Measurements from ENCODE around the gene ARL8B.

- TF ChIP-seq CEBPB (tag; IDR thresholded peaks at IDR 0.05) (no peak), ZNF23 (CRISPR knock-in tag; IDR thresholded peaks at IDR 0.05) (no peak), ZNF134 (CRISPR knock-in tag; conservative IDR thresholded peaks at IDR 0.05) (no peak), FOXO4 (CRISPR knock-in tag; IDR thresholded peaks at IDR 0.05) (no peak), MAX (CRISPR knock-in tag; IDR thresholded peaks at IDR 0.05) (no peak), CTCF (IDR thresholded peaks at IDR 0.05 in 2 of 3, conservative IDR thresholded peaks at IDR 0.05 in 1 of 3; ENCODE audit: insufficient read depth in 2 of 3, low read depth in 1 of 3, low read length in 3 of 3) (no peak), ZNF3 (CRISPR knock-in tag; IDR thresholded peaks at IDR 0.05) (no peak), SIN3A (IDR thresholded peaks at IDR 0.05; ENCODE audit: borderline replicate concordance in 2 of 2, control insufficient read depth in 1 of 2, low read depth in 2 of 2, low read length in 2 of 2) (no peak), ETV5 (CRISPR knock-in tag; IDR thresholded peaks at IDR 0.05; ENCODE audit: low read depth) (no peak), HDAC2 (IDR thresholded peaks at IDR 0.05) (no peak)
- TF ChIP-seq, protein P1, sequence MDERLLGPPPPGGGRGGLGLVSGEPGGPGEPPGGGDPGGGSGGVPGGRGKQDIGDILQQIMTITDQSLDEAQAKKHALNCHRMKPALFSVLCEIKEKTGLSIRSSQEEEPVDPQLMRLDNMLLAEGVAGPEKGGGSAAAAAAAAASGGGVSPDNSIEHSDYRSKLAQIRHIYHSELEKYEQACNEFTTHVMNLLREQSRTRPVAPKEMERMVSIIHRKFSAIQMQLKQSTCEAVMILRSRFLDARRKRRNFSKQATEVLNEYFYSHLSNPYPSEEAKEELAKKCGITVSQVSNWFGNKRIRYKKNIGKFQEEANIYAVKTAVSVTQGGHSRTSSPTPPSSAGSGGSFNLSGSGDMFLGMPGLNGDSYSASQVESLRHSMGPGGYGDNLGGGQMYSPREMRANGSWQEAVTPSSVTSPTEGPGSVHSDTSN (CRISPR knock-in tag; IDR thresholded peaks at IDR 0.05; ENCODE audit: low read depth) = no peak
- TF ChIP-seq, protein P1 (tag; conservative IDR thresholded peaks at IDR 0.05; ENCODE audit: low read depth) = no peak
- TF ChIP-seq, protein P2, sequence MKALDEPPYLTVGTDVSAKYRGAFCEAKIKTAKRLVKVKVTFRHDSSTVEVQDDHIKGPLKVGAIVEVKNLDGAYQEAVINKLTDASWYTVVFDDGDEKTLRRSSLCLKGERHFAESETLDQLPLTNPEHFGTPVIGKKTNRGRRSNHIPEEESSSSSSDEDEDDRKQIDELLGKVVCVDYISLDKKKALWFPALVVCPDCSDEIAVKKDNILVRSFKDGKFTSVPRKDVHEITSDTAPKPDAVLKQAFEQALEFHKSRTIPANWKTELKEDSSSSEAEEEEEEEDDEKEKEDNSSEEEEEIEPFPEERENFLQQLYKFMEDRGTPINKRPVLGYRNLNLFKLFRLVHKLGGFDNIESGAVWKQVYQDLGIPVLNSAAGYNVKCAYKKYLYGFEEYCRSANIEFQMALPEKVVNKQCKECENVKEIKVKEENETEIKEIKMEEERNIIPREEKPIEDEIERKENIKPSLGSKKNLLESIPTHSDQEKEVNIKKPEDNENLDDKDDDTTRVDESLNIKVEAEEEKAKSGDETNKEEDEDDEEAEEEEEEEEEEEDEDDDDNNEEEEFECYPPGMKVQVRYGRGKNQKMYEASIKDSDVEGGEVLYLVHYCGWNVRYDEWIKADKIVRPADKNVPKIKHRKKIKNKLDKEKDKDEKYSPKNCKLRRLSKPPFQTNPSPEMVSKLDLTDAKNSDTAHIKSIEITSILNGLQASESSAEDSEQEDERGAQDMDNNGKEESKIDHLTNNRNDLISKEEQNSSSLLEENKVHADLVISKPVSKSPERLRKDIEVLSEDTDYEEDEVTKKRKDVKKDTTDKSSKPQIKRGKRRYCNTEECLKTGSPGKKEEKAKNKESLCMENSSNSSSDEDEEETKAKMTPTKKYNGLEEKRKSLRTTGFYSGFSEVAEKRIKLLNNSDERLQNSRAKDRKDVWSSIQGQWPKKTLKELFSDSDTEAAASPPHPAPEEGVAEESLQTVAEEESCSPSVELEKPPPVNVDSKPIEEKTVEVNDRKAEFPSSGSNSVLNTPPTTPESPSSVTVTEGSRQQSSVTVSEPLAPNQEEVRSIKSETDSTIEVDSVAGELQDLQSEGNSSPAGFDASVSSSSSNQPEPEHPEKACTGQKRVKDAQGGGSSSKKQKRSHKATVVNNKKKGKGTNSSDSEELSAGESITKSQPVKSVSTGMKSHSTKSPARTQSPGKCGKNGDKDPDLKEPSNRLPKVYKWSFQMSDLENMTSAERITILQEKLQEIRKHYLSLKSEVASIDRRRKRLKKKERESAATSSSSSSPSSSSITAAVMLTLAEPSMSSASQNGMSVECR (CRISPR knock-in tag; IDR thresholded peaks at IDR 0.05) = no peak
These were observed 31.9 kb upstream of the ARL8B start for GRCh38 chr3:5090197-5090596.

All from K562 (cell line).